ENCODE results near the gene SETD4. TPM values are rescaled to one million over a fixed set of nuclear protein-coding genes. Genes with fewer than 3 reads are reported as not detected.

The SETD4 gene
- total RNA-seq, 1 experiment from 2014 or later, result 24.3 TPM

DNA sequence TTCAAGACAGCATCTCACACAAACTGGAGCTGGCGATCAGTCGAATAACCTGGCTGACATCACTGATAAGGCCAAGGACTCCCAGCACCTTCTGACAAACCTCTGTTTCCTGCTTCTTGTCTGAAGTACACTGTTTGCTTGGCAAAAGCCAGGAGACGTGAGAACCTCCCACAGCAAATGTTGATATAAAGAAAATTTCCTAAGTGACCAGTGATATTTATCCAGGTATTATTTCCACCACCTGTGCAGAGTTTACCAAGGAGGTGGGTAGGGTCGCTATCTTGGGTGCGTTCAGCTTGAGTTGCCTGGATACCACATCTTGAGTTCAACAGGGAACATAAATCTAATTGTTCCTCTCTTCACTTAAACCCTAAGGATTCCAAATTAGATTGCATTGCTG is 72.9 kb downstream of the SETD4 start:
- Mint-ChIP-seq H3K4me1 (ENCODE audit: low read depth, unreplicated experiment) (peaks cover 19% of the 10 kb centered on the region), H3K27me3 (ENCODE audit: insufficient read depth, unreplicated experiment) (no peaks in the 10 kb centered on the region), H3K36me3 (ENCODE audit: insufficient read depth, unreplicated experiment) (peaks cover 3% of the 10 kb centered on the region), H3K9me3 (ENCODE audit: unreplicated experiment) (no peaks in the 10 kb centered on the region), H3K27ac (ENCODE audit: unreplicated experiment) (peak overlapping the region; percentile 28), H3K4me3 (ENCODE audit: unreplicated experiment) (no peak overlapping the region)
- DNase-seq, result peak in 1 of 2 experiments; percentile 10
- POLR2A ChIA-PET, result no interaction called here
- Histone ChIP-seq H3K9me3 (no peaks in the 10 kb centered on the region), H3K27me3 (replicated peaks; ENCODE audit: control insufficient read depth, insufficient read depth, low read length) (no peaks in the 10 kb centered on the region), H3K4me3 (ENCODE audit: low read depth, low read length) (no peak overlapping the region), H3K36me3 (ENCODE audit: control insufficient read depth, insufficient read depth, low read length) (no peaks in the 10 kb centered on the region), H3K4me1 (peaks cover 36% of the 10 kb centered on the region)
- intact Hi-C loops (cut with micrococcal nuclease; ENCODE audit: unreplicated experiment), result no loop called here
- CTCF ChIA-PET, result interaction anchor here (2.1 kb wide), 1 partner anchor 40 kb away, joined by 5 read pairs; no protein-coding TSS in a partner anchor
- TF ChIP-seq, protein P1, sequence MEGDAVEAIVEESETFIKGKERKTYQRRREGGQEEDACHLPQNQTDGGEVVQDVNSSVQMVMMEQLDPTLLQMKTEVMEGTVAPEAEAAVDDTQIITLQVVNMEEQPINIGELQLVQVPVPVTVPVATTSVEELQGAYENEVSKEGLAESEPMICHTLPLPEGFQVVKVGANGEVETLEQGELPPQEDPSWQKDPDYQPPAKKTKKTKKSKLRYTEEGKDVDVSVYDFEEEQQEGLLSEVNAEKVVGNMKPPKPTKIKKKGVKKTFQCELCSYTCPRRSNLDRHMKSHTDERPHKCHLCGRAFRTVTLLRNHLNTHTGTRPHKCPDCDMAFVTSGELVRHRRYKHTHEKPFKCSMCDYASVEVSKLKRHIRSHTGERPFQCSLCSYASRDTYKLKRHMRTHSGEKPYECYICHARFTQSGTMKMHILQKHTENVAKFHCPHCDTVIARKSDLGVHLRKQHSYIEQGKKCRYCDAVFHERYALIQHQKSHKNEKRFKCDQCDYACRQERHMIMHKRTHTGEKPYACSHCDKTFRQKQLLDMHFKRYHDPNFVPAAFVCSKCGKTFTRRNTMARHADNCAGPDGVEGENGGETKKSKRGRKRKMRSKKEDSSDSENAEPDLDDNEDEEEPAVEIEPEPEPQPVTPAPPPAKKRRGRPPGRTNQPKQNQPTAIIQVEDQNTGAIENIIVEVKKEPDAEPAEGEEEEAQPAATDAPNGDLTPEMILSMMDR (IDR thresholded peaks at IDR 0.05; ENCODE audit: insufficient read depth in 1 of 2, low read depth in 1 of 2, low read length in 1 of 2, severe bottlenecking in 1 of 2, unreplicated experiment in 1 of 2), result no peak
- BruUV-seq (replicated peaks), result no TSS peak

DNA sequence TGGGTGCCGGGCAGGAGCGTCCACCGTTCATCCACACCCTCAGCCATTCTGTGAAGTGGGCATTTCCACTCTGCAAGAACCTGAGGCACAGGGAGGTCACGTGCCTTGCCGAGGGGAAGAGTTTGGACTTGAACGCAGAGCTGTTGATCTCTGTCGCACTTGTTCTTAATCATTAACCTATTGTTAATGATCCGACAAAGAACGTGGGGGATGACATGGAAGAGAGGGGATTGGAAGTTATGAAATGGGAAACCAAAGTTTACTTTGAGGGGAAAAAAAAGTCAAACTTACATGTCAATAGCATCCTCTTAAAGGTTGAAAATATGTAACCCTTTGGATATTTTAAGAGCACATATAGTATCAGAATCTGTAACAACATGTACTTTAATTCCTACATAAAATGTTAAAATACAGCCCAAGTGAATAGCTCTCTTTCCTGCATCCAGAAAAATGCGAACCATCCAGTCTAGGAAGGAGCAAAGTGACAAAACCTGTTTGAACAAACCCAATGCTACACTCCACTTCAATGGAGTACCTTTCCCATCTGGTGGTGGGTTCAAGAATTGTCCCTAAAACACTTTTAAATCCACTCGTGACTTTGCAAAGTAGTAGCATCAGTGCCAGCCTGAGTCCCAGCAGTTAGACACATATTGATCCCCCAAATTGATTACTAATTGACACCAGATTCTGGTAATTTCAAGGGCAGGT is 75.5 kb downstream of the SETD4 start:
- no peaks in the 10 kb centered on the region for H3K27me3 Mint-ChIP-seq (ENCODE audit: insufficient read depth, unreplicated experiment)
- CTCF ChIA-PET, result interaction anchor here (0.6 to 2.1 kb wide), 6 partner anchors 10 to 146 kb away, joined by 3 to 16 read pairs (median 5); no protein-coding TSS in a partner anchor
- DNase-seq, result peak; percentile 48 to 74

More for the DNA sequence above, 75.5 kb downstream of the SETD4 start:
- intact Hi-C loops (cut with micrococcal nuclease; ENCODE audit: unreplicated experiment), result loop anchor here (1.0 kb wide), 5 partner anchors 32 to 143 kb away; no protein-coding TSS in a partner anchor
- Mint-ChIP-seq H3K4me3 (ENCODE audit: unreplicated experiment) (peak overlapping the region; percentile 57), H3K36me3 (ENCODE audit: insufficient read depth, unreplicated experiment) (peaks cover 14% of the 10 kb centered on the region), H3K9me3 (ENCODE audit: unreplicated experiment) (no peaks in the 10 kb centered on the region), H3K27ac (ENCODE audit: unreplicated experiment) (peak overlapping the region; percentile 50), H3K4me1 (ENCODE audit: low read depth, unreplicated experiment) (peaks cover 27% of the 10 kb centered on the region)
- peaks cover 40% of the 10 kb centered on the region for H3K4me1 ChIP-seq
- TF ChIP-seq, protein P1 (IDR thresholded peaks at IDR 0.05; ENCODE audit: insufficient read depth in 1 of 2, low read depth in 1 of 2, low read length in 1 of 2, severe bottlenecking in 1 of 2, unreplicated experiment in 1 of 2), result peak; percentile 44 to 70
- no peaks in the 10 kb centered on the region for H3K36me3 ChIP-seq (ENCODE audit: control insufficient read depth, insufficient read depth, low read length)
- H3K4me3 ChIP-seq (ENCODE audit: low read depth, low read length), result 0 out of 2 replicates have a peak overlapping the region, but pooled peaks have one; percentile 2
- no peaks in the 10 kb centered on the region for H3K27me3 ChIP-seq (replicated peaks; ENCODE audit: control insufficient read depth, insufficient read depth, low read length)
- BruUV-seq (replicated peaks), result no TSS peak
- H3K9me3 ChIP-seq, result no peaks in the 10 kb centered on the region
- POLR2A ChIA-PET, result interaction anchor here (0.9 to 1.0 kb wide), 2 partner anchors 31 to 36 kb away, joined by 4 read pairs; no protein-coding TSS in a partner anchor

Other genes with a start within 250 kb of the SETD4 start
- gene CBR1, start 9.5 kb upstream of the SETD4 start, total RNA-seq (2022), result 41.1 and 45.0 TPM in 2 replicates
- gene CBR3, start 74.6 kb upstream of the SETD4 start, total RNA-seq (2022), result 0.46 TPM in 1 of 2 replicates, not detected in the other
- 15.9 and 16.7 TPM in 2 replicates for gene DOP1B, start 96.3 kb upstream of the SETD4 start, total RNA-seq (2022)

Measured in Caco-2 (cell line).